Kasumi-1 (cell line): ENCODE measurements around the gene WAC.
A peak's percentile ranks its signal among the peaks of the same experiment; 100 is the strongest.
"Not testable (repeated sequence)": the region's sequence is repeated elsewhere in the genome, so short reads cannot be mapped to it uniquely, and the experiment has no call there.

ENCODE experiments used
- DNase-seq, 2 experiments: peaks; one replicate each; lab custom pipeline; 2025; lab: John Stamatoyannopoulos, UW

WAC gene

GRCh38 chr10:28532337-28533185, at the start of gene WAC:
Gene WAC (plus strand): TSS chr10:28533118. CDS start chr10:28533580, 462 bp downstream.
- DNase-seq: peak; percentile 93 to 96

- DNase-seq: no peak
These were observed 43.7 kb upstream of the WAC start for GRCh38 chr10:28489206-28489605.

- DNase-seq: not testable (repeated sequence)
These were observed 42.6 kb upstream of the WAC start for GRCh38 chr10:28490256-28490865.

GRCh38 chr10:28492116-28492920, 40.6 kb upstream of the WAC start:
- peak; percentile 87 for DNase-seq

GRCh38 chr10:28494420-28494819, 38.5 kb upstream of the WAC start:
- no peak for DNase-seq

GRCh38 chr10:28495084-28495483, 37.8 kb upstream of the WAC start:
- DNase-seq: no peak

GRCh38 chr10:28496017-28496416, 36.9 kb upstream of the WAC start:
- DNase-seq: no peak

- DNase-seq: no peak
These were observed 36.4 kb upstream of the WAC start for GRCh38 chr10:28496481-28496961.

- DNase-seq: no peak
These were observed 35.4 kb upstream of the WAC start for GRCh38 chr10:28497313-28498126.

- DNase-seq: not testable (repeated sequence)
These were observed 32.7 kb upstream of the WAC start for GRCh38 chr10:28500203-28500602.

GRCh38 chr10:28503114-28503513, 29.8 kb upstream of the WAC start:
- no peak for DNase-seq

- peak; percentile 12 to 35 for DNase-seq
These were observed 27.5 kb upstream of the WAC start for GRCh38 chr10:28505359-28505959.

GRCh38 chr10:28508304-28508925, 24.5 kb upstream of the WAC start:
- no peak for DNase-seq

GRCh38 chr10:28509286-28509685, 23.6 kb upstream of the WAC start:
- no peak for DNase-seq

- DNase-seq: no peak
These were observed 18.3 kb upstream of the WAC start for GRCh38 chr10:28514648-28515047.

- DNase-seq: no peak
These were observed 12.6 kb upstream of the WAC start for GRCh38 chr10:28520346-28520745.

- not testable (repeated sequence) for DNase-seq
These were observed 12.1 kb upstream of the WAC start for GRCh38 chr10:28520828-28521227.

GRCh38 chr10:28521961-28522360, 11.0 kb upstream of the WAC start:
- DNase-seq: not testable (repeated sequence)

GRCh38 chr10:28523725-28524252, 9.1 kb upstream of the WAC start:
- no peak for DNase-seq

- DNase-seq: no peak
These were observed 2.2 kb upstream of the WAC start for GRCh38 chr10:28530751-28531150.
